PC-3 (cell line): ENCODE measurements around the gene ADGRD1.

Experiments used
- CTCF ChIP-seq: fragments of 300-600 bp; sonication (generic); conservative IDR thresholded peaks from 2 replicates; pipeline ENCODE4 v1.5.1; 2017; ENCODE audit warnings: antibody characterized with exemption, low read depth, mild to moderate bottlenecking, low read length
- EZH2 ChIP-seq: fragments of 300-600 bp; sonication (generic); IDR thresholded peaks from one replicate; pipeline ENCODE4 v1.6.1; 2017; ENCODE audit warnings: antibody characterized with exemption, mild to moderate bottlenecking, low read length; ENCODE audit not compliant: unreplicated experiment
- EZH2phosphoT487 ChIP-seq: fragments of 300-600 bp; sonication (generic); IDR thresholded peaks from 2 replicates; pipeline ENCODE4 v1.6.1; 2018; ENCODE audit warnings: mild to moderate bottlenecking, antibody characterized with exemption, low read length, borderline replicate concordance

GRCh38 chr12:131065801-131066200, 112.1 kb downstream of the ADGRD1 start:
- TF ChIP-seq CTCF, result no peak
- TF ChIP-seq EZH2, result no peak
- no peak for TF ChIP-seq EZH2phosphoT487
